Mucosa of gallbladder (tissue), 1 donor: ENCODE data around the gene PLEK. TPM values are rescaled to one million over a fixed set of nuclear protein-coding genes. Genes with fewer than 3 reads are reported as not detected.
"Not testable (repeated sequence)": the region's sequence is repeated elsewhere in the genome, so short reads cannot be mapped to it uniquely, and the experiment has no call there.

Experiments
- DNase-seq: peaks from one replicate; pipeline ENCODE4 v3.0.0-alpha.2; 2020; ENCODE audit warnings: low spot score
- total RNA-seq: library from RNA; stranded (reverse); gene quantifications from one replicate; pipeline ENCODE4 v1.2.1, GENCODE V29; 2021
- donor health status: DM: no; HTN: no; CAD: no.

The PLEK gene
- total RNA-seq, 1 donor from 2014 or later, result 9.4 TPM

- peak; percentile 80 for DNase-seq
Measured at GRCh38 chr2:68441179-68441993, 76.3 kb downstream of the PLEK start.

DNA sequence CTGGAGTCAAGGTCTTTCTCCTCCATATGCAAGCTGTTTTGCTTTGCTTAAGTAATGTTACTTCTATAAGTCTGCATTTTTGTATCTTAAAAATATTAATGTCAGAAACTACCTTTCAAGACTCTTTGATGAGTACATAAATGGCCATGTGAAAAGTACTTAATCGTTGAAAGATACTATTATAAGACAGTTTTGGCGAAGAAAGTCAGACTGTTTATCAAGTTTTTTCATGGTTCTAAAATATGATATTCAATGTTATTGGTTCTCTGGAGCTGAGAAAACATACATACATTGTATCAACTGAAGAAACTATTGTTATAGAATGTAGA is 76.9 kb downstream of the PLEK start:
- no peak for DNase-seq

DNA sequence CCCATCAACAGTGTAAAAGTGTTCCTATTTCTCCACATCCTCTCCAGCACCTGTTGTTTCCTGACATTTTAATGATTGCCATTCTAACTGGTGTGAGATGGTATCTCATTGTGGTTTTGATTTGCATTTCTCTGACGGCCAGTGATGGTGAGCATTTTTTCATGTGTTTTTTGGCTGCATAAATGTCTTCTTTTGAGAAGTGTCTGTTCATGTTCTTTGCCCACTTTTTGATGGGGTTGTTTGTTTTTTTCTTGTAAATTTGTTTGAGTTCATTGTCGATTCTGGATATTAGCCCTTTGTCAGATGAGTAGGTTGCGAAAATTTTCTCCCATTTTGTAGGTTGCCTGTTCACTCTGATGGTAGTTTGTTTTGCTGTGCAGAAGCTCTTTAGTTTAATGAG is 81.3 kb downstream of the PLEK start:
- DNase-seq, result not testable (repeated sequence)

Other genes with a start within 250 kb of the PLEK start
- gene PNO1, start 207.4 kb upstream of the PLEK start, total RNA-seq, result 8.0 TPM
- gene PPP3R1, start 112.8 kb upstream of the PLEK start, total RNA-seq, result 47.7 TPM
- 21.6 TPM for gene CNRIP1, start 45.3 kb upstream of the PLEK start, total RNA-seq
- 1.7 TPM for gene FBXO48, start 102.0 kb downstream of the PLEK start, total RNA-seq
- gene APLF, start 102.3 kb downstream of the PLEK start, total RNA-seq, result 3.5 TPM